ENCODE results near the gene NRIP1.
"Not testable (repeated sequence)": the region's sequence is repeated elsewhere in the genome, so short reads cannot be mapped to it uniquely, and the experiment has no call there.

Gene NRIP1

DNA sequence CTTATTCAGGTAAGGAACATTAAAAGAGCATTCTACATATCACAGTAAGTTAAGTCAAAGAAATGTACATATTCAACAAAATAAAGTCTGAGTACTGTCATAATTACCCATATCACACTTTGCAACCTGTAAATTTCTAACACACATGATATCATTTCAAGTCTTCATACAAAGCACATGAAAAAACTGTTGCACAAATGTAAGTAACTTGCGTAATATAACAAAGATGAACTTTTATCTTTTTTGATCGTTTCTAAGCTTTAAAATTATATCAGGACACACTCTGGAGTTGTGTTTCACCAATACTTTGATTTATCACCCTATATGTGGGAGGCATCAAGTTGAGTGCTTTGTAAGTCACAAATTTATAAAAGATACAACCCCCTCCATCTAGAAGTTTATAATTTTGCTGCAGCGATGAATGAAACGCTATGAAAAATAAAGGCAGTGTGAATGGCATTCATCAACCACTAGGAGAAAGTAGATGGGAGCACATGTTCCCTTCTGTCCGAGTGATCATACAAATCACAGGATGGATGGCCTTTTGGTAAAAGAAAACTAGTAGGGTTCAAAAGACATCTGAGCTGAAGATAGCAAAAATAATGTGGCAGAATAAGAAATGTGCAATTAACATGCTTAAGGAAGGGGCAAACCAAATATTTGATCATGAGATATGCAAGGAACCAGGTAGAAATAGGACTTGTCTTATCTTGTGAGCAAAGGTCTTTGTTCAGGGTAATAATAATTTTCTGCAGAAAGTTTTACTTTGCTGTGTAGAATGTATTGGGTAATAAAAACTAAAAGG, 27.5 kb downstream of the NRIP1 start:
- DNase-seq (ENCODE audit: low read depth in 3 of 3): no peak

DNA sequence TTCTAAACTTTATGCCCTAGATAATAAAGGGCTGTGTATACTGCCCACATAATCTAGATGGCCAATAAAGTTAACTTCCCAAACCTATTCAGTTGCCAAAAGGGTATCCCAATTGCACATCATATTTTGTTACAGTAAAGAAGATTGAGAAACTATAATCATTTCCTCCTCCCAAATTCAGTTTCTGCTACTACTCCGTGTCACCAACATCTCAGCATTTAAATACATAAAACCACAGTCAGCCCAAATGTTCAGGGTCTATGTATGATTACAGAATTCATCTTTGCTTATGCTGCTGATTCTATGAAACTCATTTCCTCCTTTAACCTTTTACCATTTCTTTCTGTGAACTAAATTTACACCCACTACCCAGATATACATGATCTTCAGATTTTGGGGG, 28.6 kb downstream of the NRIP1 start:
- no peak for DNase-seq (ENCODE audit: low read depth in 3 of 3)

GRCh38 chr21:15034126-15034853, 30.5 kb downstream of the NRIP1 start:
- no peak for DNase-seq (ENCODE audit: low read depth in 3 of 3)

- DNase-seq (ENCODE audit: low read depth in 3 of 3): no peak
Measured at GRCh38 chr21:15031790-15032357, 32.9 kb downstream of the NRIP1 start.

GRCh38 chr21:15031362-15031761, 33.4 kb downstream of the NRIP1 start:
- not testable (repeated sequence) for DNase-seq (ENCODE audit: low read depth in 3 of 3)

- not testable (repeated sequence) for DNase-seq (ENCODE audit: low read depth in 3 of 3)
Measured at GRCh38 chr21:15030861-15031260, 33.9 kb downstream of the NRIP1 start.

GRCh38 chr21:15029077-15029476, 35.7 kb downstream of the NRIP1 start:
- no peak for DNase-seq (ENCODE audit: low read depth in 3 of 3)

GRCh38 chr21:15028186-15028585, 36.6 kb downstream of the NRIP1 start:
- no peak for DNase-seq (ENCODE audit: low read depth in 3 of 3)

- no peak for DNase-seq (ENCODE audit: low read depth in 3 of 3)
Measured at GRCh38 chr21:15027056-15027455, 37.7 kb downstream of the NRIP1 start.

DNA sequence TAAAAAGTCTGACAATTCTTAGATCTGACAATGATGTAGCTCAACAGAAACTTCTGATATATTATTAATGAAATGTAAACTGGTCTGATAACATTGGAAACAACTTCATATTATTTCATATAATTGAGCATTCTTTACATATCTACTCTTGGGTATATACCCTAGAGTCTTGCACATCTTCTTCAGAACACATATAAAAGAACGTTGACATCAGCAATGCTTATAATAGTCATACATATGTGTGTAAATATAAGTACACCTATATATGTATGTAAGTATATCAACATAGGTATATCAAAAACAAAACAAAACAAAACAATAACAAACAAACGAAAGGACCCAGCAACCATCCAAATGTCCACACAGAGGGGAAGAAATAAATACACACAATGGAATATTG, 38.4 kb downstream of the NRIP1 start:
- no peak for DNase-seq (ENCODE audit: low read depth in 3 of 3)

DNA sequence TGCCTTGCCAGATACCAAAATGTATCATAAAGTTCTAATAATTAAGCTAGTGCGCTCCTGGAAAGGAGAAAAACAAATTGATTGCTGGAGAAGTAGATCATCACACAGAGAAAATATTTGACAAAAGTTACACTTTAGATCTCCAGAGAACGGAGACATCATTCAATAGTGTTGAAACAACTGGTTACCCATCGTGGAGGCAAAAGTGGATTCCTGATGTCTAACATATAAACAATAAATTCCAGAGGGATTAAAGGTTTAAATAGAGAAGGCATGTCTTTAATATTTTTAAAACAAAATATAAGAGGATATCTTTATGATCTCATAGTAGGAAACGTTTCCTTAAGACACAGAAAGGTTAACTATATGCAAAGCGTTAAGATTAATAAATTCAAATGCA, 41.0 kb downstream of the NRIP1 start:
- DNase-seq (ENCODE audit: low read depth in 3 of 3): no peak

DNA sequence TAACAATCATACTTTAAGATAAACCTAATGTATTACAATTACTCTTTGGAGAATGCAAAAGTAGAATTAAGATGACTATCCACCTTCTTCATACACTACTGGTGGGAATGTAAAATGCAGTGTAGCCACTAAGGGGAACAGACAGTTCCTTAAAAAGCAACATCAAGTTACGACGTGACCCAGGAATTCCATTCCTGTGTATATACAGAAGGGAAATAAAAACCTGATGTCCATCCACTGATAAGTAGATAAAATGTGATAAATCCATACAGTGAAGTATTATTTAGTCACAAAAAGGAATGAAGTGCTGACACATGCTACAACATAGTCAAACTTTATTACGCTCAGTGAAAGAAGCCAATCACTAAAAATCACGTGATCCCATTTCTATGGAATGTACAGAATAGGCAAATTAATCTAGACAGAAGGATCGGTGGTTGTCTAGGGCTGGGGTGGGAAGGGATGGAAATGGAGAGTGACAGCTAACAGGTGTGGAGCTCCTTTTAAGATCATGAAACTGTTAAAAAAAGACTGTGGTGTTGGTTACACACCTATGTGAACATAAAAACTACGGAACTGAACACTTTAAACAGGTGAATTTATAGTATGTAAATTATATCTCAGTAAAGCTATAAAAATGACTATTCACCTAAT, 42.1 kb downstream of the NRIP1 start:
- no peak for DNase-seq (ENCODE audit: low read depth in 3 of 3)

- no peak for DNase-seq (ENCODE audit: low read depth in 3 of 3)
Measured at GRCh38 chr21:15020797-15021196, 44.0 kb downstream of the NRIP1 start.

DNA sequence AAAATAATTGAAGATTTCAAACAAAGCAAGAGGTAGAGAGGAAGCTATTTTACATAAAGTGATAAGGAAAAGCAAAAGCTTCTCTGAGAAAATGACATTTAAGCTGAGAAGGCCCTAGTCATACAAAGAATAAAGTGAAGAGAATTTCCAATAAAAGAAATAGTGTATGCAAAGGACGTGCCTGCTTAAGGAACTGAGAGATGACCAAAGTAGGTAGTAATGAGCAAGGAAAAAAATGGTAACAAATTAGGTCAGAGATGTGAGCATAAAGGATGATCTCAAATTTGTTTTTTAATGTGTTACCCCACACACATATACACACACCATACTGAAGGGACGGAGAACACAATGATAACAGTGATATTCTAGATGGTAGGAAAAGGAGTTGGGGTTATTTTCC, 46.4 kb downstream of the NRIP1 start:
- no peak for DNase-seq (ENCODE audit: low read depth in 3 of 3)

- no peak for DNase-seq (ENCODE audit: low read depth in 3 of 3)
Measured at GRCh38 chr21:15015622-15016471, 49.0 kb downstream of the NRIP1 start.

GRCh38 chr21:15014221-15014620, 50.6 kb downstream of the NRIP1 start:
- no peak for DNase-seq (ENCODE audit: low read depth in 3 of 3)

DNA sequence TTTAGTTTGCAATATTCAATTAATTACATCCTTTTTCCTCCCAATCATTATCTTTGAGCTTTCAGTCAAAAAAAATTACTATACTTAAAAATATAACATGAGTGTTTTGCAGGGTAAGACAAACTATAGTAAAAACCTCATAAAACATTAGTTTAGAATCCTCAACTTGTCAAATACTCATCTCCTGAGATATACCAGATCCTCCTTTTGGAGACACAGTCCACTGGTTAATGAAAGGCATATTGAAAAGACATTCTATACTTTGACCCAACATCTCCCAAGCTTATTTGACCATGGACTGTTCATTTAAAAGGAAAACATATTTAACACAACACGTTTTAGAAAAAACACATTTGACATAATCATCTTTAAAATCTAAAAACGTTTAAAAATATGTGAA, 52.8 kb downstream of the NRIP1 start:
- no peak for DNase-seq (ENCODE audit: low read depth in 3 of 3)

- DNase-seq (ENCODE audit: low read depth in 3 of 3): no peak
Measured at GRCh38 chr21:15010645-15011044, 54.2 kb downstream of the NRIP1 start.

GRCh38 chr21:15009837-15010363, 54.9 kb downstream of the NRIP1 start:
- DNase-seq (ENCODE audit: low read depth in 3 of 3): no peak

GRCh38 chr21:15007716-15008296, 57.0 kb downstream of the NRIP1 start:
- DNase-seq (ENCODE audit: low read depth in 3 of 3): no peak
